GM19372 (cell line): ENCODE data around the gene APLF.
"Not testable (repeated sequence)": the region's sequence is repeated elsewhere in the genome, so short reads cannot be mapped to it uniquely, and the experiment has no call there.

Experiments
- ATAC-seq: cut with Tn5 transposase; IDR thresholded peaks from one replicate; pipeline ENCODE4 v1.9.1; 2021; ENCODE audit warnings: mild to moderate bottlenecking, low read depth, moderate library complexity; ENCODE audit not compliant: unreplicated experiment

The APLF gene

DNA sequence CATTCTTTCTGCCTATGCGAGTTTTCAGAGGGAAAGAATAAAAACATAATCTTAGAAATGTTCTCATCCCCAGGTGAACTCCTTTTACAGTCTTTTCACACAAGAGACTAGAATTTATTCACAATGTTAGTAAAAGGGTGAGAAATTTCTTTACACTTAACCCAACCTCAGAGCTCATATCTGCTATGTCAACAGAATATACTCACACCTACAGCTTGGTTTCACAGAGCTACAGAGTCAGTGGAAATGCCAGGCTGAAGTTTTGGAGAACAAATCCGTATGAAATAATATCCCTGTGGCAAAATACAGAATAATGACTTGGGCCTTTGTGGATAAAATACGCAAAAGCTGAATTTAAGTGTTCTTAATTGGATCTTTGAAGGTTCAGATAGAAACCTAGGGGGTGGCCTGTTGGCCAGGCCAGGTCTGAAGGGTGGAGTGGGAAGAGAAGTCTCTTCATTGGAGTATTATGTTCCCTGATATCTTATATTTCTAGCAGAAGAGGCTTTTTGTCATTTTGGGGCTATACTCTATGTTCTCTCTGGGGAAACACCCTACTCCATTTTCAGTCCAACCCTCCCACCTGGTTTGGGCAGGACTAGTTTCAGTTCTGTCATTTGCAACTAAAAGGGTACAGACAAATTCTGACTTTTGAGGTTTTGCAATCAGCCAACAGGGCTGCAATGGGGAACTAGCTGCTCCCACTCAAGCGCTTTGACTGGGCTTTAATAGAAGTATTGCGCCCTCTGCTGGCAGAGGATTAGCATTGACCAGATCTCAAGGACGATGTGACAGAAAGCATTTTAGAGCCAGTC lies 26.0 kb upstream of the APLF start:
- peak; percentile 100 for ATAC-seq

DNA sequence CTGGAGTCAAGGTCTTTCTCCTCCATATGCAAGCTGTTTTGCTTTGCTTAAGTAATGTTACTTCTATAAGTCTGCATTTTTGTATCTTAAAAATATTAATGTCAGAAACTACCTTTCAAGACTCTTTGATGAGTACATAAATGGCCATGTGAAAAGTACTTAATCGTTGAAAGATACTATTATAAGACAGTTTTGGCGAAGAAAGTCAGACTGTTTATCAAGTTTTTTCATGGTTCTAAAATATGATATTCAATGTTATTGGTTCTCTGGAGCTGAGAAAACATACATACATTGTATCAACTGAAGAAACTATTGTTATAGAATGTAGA lies 25.4 kb upstream of the APLF start:
- no peak for ATAC-seq

DNA sequence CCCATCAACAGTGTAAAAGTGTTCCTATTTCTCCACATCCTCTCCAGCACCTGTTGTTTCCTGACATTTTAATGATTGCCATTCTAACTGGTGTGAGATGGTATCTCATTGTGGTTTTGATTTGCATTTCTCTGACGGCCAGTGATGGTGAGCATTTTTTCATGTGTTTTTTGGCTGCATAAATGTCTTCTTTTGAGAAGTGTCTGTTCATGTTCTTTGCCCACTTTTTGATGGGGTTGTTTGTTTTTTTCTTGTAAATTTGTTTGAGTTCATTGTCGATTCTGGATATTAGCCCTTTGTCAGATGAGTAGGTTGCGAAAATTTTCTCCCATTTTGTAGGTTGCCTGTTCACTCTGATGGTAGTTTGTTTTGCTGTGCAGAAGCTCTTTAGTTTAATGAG lies 21.0 kb upstream of the APLF start:
- ATAC-seq = not testable (repeated sequence)

DNA sequence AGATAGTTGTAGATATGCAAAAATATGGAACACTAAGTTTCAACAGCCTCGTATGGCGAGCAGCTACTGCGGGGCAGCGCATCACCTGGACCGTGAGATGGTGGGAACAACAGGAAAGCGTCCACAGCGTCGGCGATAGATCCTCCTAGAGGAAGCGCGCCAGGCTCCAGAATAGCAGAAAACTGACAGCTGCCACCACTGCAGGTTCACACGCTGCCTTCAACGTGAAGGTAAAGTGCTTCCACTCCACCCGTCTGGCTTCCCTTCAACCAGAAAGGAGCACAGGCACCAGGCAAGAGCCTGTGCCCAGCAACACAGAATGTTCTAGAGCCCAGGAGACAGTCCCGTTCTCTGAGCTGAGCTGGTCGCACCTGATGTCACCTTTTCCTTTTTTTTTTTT lies 20.3 kb upstream of the APLF start:
- no peak for ATAC-seq

DNA sequence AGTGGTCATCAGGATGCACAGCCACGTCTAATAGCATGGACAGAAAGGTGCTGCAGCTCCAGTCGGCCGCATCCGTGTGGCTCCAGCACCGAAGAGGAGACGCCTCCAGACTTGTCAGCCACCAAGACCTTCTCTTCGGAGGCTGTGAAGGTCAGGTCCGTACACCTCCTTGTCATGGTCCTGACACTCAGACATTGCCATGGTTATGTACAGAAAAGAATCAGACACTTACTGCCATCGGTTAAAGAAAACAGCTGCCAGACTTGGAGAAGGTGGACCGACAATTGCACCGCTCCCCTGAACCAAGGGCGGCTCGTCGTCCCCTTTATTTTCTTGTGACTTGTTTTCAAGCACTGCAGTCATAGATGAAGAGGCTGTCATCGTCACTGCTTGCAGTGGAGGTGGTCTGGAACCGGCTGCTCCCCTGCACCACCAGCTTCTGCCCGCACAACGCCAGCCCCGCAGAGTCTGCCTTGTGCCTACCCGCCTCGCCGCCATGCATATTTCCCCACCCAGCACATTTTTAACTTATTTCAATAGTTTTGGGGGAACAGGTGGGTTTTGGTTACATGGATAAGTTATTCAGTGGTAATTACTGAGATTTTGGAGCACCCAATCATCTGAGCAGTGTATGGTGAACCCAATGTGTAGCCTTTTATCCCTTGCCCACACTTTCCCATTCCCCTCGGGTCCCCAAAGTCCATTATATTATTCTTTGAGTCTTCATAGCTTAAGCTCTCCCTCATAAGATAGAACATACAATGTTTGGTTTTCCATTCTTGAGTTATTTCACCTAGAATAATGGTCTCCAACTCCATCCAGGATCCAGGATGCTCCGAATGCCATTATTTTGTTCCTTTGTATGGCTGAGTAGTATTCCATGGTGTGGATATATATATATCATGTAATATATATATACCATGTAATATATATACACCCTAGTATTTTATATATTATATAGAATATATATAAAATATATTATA lies 18.4 kb upstream of the APLF start:
- ATAC-seq = no peak

DNA sequence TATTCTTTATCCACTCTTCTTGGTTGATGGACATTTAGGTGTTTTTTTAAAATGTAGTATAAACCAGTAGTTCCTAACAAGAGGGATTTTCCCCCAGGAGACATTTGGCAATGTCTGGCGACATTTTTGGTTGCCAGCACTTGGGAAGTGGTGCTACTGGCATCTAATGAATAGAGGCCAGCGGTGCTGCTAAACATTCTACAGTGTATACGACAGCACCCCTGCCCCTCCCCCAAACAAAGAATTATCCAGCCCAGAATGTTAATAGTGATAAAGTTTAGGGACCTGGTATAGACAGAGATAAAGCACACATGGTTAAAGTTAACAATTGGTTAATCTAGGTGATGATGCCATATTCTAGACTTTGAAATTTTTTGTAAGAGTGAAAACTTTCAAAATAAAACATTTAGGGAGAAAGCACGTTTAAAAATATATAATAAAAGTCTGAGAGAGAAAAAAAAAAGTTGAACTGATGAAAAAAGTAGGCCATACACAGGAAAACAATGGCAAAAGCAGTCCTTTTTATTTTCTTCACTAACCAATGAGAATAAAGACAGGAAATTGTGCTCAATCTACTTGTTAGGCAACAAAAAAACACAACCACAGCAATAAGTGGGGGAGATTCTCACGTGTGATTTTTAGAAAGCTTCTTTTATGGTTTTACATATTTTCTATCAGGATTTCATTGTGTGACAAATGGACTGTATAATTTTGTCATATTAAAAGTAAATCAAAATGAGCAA lies 15.1 kb upstream of the APLF start:
- no peak for ATAC-seq

DNA sequence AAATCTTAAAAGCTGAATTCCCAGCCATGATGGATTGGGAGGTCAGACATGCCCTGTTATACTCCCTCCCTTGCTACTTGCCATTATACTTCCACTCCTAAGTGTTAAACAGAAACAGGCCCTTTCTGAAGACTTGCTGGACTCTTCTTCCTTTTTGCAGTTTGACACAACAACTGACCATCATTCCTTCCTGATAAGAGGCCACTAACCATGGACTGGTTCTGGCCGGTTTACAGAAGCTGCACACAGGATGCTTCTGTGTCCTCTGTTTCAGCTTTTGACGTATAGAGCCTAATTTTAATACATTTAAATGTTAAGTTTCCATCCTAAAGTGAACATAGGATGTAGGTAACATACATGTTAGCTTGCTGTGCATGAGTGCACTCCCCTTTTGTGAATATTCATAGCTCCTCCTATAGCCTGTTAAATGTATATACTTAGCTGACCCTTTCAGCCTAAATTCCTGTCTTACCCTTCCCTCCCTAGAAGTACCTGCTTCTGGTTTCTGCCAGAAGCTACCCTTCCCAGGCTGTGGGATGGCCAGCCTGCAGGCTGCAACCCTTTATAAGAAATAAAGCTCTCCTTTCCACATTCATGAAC lies 13.5 kb upstream of the APLF start:
- ATAC-seq = no peak

DNA sequence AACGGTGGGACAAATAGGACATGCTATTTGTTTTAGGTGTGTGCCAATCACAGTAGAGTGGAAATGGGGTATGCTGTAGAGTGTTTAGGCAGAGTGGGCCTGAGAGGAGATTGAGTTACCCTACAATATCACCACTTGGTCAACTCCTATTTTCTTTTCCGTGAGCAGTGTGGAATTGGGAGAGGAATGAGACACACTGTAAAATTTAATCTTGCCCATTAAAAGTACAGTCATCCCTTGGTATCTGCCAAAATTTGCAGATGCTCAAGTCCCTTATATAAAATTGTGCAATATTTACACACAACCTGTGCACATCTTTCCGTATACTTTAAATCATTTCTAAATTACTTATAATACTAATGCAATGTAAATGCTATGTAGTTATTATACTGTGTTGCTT lies 12.7 kb upstream of the APLF start:
- no peak for ATAC-seq

DNA sequence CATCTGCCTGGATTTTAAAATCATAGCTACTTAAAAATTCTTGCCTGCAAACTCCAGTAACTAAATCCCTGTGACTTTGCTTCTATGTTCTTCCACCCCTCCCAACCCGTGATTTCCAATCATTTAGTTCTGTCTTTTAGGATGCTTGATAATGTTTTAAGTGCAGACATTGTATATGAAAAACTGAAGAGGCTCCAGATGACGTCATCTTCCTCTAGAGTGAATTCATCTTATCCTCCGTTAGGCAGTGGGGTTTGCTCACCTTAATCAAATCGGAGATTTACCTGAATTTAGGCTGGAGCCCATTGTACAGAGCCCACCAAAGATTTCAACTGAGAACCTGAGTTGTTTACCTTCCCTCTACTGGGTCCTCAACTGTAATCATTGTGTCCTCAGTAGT lies 11.2 kb upstream of the APLF start:
- ATAC-seq = no peak

DNA sequence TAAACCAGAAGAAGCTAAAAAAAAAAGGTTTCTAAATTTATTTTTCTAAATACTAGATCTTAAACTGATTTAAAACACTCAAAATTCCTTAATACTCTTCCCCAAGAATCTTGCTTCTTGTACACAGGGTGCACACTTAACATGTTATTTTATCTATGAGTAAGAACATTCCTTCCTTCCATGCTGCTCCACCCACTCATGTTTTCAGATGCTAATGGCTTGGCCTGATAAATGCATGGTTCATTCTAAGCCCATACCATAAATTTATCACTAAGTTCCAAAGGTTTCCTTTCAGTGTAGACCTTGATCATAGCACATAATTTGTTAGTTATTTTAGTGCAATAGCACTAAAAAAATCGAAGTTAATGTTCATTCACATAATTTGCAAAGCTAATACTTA lies 8.4 kb upstream of the APLF start:
- no peak for ATAC-seq

DNA sequence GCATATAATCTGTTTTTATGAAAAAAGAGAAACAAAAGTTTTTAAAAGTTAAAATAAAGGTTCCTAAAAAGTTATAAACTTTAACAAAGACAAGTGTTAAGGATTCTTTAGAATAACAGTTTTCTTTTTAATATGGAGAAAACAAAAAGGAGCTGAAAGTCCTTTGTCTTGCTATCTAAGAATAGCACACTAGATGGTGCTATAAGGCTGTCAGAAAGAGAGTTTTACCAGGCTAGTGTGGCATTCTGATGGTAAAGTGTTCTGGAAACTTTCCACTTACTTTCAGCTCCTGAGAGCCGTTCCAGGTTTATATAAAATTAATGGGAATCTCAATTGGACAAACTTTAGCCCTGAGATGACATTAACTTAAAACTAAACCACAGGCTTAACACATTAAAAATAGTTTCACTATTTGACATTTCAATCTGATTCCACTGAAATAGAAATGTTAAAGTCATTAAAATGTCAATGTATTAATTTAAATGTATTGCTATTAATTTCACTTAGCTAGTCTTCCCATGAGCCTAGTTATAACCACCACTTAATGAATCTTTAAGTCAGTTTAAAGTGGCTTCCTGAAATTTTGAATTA lies 4.0 kb upstream of the APLF start:
- ATAC-seq = no peak

DNA sequence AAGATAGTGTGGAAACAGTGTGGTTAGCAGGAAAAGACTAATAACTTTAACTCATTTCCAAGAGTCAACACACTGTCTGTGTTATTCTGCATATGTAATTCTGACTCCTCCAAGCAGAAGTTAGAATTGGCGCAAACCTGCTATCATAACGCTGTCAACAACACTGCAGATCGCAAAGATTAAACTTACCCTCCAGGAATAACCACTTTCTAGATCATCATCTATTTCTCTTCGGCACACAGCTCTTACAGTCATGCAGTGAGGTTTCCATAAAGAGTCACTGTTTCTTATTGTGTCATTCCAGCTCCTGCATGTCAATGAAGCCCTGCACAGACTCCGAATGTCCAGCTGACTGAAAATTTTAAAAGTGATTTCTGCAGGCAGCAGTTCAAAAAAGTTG lies 2.7 kb upstream of the APLF start:
- ATAC-seq = no peak

DNA sequence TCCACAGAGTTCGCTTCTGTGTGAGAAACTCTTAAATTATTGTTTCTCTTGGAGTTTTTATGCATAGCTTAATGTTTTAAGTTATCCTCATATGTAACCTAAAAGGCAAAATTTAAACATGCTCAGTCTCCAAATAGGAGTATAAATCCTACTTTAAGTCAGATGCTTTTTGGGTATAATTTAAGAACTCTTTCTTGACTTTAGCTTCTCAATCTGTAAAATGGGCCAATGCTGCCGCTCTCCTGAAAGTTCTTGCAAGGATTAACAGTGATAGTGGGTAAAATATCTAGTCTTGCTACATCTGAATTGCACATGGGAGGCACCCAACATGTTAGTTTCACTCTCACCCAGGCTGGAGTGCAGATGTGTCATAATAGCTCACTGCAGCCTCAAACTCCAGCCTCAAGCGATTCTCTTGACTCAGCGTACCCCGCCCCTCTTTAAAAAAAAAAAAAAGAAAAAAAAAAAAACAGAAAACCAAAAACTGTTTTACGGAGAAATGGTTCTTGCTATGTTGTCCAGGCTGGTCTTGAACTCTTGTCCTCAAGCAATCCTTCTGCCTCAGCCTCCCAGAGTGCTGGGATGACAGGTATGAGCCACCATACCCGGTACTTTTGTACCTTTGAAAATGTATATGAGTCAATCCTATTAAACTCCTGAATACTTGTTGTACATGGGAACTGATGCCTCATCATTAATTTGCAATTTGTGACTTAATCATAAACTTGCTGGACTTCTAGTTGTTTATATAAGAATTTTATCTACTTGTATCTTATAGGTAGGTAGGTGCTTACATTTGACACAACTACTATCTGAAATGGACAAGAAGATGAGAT lies 2.1 kb upstream of the APLF start:
- ATAC-seq = no peak

DNA sequence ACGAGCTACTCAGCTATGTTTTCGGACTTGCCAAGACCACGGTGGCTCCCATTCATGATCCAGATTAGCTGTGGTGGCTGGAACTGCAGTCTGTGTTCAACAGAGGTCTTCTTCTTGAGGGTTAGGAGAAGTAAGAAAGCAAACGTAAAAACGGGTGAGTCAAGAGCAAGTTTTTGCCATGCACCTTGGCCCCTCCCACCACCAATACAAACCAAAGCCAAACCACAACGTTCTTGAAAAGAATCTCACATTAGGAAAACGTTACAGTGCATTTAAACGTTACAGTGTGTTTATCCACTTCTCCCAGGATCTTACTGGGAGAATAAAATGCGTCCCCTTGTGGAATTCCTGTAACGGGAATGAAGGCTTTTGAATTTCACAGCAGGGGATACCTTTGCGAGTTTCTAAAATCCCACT lies 1.0 kb upstream of the APLF start:
- no peak for ATAC-seq

DNA sequence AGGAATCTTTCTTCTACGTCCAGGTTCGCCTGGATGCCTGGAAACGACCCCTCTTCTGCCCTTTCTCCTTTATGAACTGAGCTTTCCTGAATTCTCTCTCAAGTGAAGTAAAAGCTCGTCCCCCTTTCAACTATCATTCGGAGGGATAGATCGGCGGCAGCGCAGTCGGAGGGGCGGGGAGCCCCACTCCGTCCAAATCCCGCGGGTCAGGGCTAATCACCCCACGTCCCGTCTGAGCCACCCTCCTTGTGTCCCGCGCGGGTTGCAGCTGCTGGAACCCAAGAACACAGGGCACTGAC lies 658 bp upstream of the APLF start:
- no peak for ATAC-seq

DNA sequence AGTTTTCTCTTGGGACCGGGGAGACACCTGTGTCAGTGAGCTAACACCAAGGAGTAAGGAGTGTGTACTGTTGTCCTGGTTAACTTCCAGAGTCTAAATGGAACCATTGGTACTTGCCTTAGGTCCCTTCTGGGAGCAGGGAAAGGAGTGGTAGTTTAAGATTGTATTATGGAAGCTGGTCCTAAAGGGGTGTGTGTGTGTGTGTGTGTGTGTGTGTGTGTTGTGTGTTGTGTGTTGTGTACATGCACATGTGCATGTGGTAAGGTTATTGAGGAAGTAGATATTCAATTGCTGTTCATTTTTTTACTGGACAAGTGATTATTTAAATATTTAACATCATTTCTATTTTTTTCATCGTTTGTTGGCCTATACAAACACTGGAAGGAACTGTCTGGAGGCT lies 1.4 kb downstream of the APLF start:
- ATAC-seq = no peak

DNA sequence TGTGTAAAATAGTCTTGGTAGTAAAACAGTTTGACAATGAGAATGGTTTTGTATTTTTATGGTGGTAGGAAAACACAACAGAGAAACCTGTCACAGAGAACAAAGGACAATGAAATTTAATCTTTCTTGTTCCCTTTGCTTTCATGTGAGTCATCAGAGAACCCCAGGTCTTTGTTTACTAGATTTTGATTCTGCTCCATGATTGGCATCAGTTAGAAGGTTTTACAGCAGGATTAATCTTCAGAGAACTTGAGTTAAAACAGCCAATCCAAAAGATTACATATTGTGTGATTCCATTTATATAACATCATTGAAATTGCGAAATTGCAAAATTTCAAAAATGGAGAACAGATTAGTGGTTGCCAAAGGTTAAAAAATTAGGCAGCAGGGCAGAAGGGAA lies 2.5 kb downstream of the APLF start:
- no peak for ATAC-seq

DNA sequence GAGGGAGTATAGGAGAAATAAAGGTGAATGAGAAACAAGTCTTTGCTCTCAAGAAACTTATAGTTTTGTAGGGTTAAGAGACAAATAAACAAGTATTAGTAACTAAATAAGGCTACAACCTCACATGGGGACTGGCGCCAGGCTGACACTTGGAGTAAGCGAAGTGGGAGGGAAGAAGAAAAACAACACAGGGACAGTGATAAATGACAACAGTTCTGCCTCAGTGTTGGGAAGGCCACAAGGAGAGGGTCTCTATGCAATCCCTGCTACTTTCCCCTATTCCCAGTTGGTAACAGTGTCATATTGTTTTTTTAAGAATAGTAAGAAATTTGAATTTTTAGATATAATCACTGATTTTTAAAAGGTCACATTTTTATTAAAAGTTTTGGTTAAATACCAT lies 4.0 kb downstream of the APLF start:
- no peak for ATAC-seq

DNA sequence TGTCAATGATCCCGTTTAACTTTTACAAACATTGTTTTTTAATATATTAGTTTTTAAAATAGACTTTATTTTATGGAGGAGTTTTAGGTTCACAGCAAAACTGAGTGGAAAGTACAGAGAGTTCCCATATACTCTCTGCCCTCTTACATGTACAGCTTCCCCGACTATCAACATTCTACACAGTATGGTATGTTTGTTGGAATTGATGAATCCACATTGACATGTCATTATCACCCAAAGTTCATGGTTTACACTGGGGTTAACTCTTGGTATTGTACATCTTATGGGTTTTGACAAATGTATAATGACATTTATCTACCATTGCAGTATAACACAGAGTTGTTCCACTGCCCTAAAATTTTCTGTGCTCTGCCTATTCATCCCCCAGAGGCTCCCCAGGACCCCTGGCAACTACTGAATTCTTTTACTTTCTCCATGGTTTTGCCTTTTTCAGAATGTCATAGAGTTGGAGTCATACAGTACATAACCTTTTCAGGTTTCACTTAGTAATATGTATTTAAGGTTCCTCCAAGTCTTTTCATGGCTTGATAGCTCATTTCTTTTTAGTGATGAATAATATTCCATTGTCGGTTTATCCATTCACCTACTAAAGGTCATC lies 5.5 kb downstream of the APLF start:
- ATAC-seq = no peak
